Epithelial cell of proximal tubule (primary cell): ENCODE results near the gene CAMKK2. TPM values are rescaled to one million over a fixed set of nuclear protein-coding genes. Genes with fewer than 3 reads are reported as not detected.

ENCODE experiments used
- DNase-seq: peaks from one replicate; pipeline ENCODE4 v3.0.0-alpha.2; 2011; ENCODE audit warnings: low read depth
- H3K4me3 ChIP-seq: 2 replicates; pipeline ENCODE4 v1.5.1; 2011; ENCODE audit warnings: low read depth, mild to moderate bottlenecking, low read length
- total RNA-seq: library from RNA; depleted of rRNA; stranded (reverse); fragments of >200 nt; gene quantifications from 2 replicates; pipeline ENCODE4 v1.2.3, GENCODE V29; 2015
- TF ChIP-seq, protein P1 (sequence below): conservative IDR thresholded peaks from 2 replicates; pipeline ENCODE4 v1.5.1; 2012; ENCODE audit warnings: low read depth, mild to moderate bottlenecking, low read length

Gene CAMKK2
- total RNA-seq, 1 donor from 2014 or later = 23.2 TPM

DNA sequence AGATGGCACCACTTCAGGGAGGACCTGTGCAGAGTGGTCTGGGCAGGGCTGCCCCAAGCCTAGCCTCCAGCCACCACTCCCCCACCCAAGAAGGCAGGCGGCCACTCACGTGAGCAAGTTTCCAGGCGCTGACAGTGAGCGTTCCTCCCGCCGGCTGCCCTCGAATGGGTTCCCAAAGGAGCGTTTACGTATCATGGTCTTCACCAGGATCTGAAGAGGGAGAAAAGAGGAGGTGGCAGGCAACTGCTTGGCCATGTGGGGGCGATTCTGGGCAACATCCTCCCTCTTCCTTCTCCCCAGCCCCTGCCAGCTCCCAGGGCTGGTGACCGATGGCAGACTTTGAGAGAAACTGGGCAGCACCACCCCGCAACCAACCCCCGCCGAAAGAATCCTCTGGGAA is 51.5 kb downstream of the CAMKK2 start:
- TF ChIP-seq, protein P1, sequence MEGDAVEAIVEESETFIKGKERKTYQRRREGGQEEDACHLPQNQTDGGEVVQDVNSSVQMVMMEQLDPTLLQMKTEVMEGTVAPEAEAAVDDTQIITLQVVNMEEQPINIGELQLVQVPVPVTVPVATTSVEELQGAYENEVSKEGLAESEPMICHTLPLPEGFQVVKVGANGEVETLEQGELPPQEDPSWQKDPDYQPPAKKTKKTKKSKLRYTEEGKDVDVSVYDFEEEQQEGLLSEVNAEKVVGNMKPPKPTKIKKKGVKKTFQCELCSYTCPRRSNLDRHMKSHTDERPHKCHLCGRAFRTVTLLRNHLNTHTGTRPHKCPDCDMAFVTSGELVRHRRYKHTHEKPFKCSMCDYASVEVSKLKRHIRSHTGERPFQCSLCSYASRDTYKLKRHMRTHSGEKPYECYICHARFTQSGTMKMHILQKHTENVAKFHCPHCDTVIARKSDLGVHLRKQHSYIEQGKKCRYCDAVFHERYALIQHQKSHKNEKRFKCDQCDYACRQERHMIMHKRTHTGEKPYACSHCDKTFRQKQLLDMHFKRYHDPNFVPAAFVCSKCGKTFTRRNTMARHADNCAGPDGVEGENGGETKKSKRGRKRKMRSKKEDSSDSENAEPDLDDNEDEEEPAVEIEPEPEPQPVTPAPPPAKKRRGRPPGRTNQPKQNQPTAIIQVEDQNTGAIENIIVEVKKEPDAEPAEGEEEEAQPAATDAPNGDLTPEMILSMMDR = no peak
- no peak for DNase-seq
- H3K4me3 ChIP-seq = no peak overlapping the region

DNA sequence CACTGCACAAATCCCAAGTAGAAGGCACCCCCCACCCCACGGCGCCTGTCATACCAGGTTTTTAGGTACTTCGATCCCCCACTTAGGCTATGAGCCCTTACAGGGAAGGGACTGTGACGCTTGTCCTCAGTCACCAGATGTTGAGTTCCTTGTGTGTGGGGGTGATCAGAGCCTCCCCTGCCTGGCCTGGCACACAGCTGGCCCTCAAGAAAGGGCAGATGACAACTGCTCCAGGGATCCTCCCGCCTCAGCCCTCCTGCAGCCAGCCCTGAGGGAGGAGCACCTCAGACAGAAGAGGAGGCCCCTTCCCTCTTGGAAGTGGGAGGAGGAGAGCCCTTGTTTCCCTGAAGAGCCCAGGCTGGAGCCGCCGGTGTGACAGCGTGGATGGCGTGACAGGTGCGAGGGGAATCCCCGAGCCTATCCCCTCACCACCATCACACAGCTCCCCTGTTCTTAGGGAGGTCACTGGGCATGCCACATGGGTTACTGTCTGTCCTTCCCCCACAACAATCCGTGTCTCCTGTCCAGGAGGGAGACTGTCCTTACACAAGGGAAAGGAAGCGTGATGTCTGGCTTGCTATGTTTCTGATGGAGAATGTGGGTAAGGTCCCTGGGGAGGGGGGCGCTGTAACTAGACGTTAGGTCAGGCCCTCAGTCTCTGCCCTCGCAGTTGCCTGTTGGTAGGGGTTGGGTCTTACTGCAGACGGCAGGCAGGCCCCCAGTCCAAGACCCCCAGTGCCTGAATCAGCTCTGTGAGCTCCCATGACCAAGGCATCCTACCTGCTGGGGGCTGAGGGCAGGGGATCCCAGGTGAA is 55.1 kb downstream of the CAMKK2 start:
- no peak overlapping the region for H3K4me3 ChIP-seq
- TF ChIP-seq, protein P1 = no peak
- DNase-seq = no peak

DNA sequence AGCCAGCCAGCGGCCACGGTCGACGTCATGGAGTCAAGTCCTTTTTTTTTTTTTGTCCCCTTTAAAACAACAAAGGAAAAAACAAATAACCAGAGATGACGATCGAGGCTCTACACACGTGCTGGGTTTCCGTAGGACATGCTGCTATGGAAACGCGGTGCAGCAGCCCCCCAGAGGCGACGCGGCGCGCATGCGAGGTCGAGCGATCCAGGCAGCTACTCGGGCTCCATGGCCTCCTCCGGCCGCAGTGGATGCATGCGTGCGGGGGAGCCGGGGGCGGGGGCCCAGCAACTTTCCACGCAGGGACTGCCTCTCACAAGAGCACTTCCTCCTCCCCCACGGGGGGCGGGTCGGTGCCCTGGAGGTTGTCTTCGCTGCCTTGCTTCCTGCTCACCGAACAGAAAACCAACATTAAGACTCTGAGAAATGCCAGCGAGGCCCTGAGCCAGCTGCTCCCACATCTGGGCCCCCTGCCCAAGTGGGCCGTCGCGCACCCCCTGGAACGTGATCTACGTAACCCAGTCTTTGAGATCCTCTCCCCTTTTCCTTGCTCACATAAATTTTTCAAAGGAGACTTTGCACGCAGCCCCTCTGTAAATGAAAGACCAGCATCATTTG is 55.9 kb downstream of the CAMKK2 start:
- no peak for DNase-seq
- TF ChIP-seq, protein P1 = no peak
- no peak overlapping the region for H3K4me3 ChIP-seq

DNA sequence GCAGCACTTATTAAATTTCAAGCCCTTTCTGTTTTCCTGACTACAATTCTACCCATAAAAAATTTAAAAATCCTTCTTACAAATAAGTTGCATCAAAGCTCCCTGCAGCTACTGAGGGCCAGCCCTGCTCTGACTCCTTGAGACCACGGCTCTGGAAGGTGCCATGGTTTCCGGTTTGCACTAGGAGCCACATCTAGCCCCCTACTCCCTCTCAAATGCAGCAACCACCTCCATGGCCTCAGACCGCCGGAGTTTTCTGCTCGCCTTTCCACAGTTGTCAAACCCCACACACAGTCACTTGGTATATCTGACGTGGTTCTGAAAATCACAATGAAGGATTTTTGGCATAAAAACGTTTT is 56.5 kb downstream of the CAMKK2 start:
- DNase-seq = no peak
- TF ChIP-seq, protein P1 = no peak
- H3K4me3 ChIP-seq = no peak overlapping the region

DNA sequence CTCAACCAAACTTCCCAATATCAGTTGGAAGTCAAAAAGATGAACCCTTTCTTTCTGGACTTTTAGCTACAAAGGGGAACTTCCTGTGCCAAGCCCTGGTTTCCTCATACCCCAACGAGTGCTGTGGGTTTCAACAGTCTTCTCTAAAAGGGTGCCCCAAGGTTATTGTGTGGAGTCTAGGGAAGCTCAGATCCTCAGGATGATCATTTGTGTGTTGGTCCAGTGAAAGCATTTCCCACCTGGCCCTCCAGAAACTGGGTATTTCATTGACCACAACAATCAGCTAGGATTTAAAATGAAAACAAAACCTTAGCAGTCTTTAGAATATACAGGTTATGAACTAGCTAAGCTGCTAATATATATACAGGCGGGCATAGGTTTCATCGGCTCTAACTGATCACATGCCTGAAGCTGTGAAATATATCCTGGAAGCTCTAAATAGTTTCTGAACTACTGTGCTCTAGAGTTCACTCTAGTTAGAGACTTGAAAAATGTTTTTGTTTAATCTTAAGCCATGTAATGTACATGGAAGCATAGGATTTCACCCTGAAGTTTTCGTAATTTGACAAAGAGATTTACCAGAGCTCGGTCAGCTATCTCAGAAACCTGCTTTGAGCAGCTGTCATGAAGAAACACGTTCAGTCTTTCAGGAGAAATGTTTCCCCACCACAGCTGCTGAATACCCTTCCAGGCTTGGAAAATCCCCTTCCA is 57.0 kb downstream of the CAMKK2 start:
- H3K4me3 ChIP-seq = no peak overlapping the region
- DNase-seq = no peak
- TF ChIP-seq, protein P1 = no peak

DNA sequence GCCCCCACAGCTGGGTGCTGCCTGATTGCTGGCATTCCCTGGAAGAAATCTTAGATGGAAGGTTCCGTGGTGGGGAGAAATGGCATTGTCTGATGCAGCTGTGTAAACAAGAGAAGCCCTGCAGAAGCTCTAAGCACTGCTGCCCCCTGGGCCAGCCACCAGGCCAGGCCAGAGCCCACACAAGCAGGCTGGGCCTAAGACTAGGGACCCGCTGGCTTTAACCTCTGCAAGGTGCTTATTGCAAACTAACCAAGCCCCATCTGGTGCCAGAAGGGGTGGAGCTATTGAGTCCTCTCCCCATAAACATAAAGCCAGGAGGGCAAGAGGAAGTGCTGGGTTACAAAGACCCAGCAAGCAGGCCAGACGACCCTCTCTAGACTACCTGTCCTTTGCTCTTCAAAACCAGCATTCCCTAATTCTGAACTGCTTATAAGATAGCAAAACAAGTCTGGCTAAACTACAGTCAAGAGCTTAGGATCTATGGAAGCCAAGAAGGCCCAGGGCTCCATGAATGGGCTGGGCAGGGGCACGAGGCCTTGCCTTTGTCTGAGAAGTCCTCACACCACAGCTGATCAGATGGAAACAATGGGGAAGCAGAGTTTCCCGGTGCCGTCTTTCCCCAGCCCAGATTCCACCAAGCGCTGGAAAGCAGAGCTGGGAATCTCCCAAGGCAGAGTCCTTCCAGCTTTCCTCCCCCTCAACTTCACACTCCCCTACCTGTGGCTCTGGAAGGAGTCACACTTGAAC is 57.7 kb downstream of the CAMKK2 start:
- TF ChIP-seq, protein P1 = no peak
- DNase-seq = no peak
- H3K4me3 ChIP-seq = no peak overlapping the region
